NCI-H2029 (cell line): Measurements from ENCODE around the gene MRPL48.

ENCODE experiments used
- DNase-seq: peaks from one replicate; lab custom pipeline; 2025; lab: John Stamatoyannopoulos, UW

Gene MRPL48

GRCh38 chr11:73893041-73893440 lies 105.4 kb downstream of the MRPL48 start:
- no peak for DNase-seq

- no peak for DNase-seq
These were observed 107.2 kb downstream of the MRPL48 start for GRCh38 chr11:73894725-73895335.

- DNase-seq, result no peak
These were observed 114.6 kb downstream of the MRPL48 start for GRCh38 chr11:73902303-73902702.

- DNase-seq, result no peak
These were observed 119.5 kb downstream of the MRPL48 start for GRCh38 chr11:73907191-73907590.

GRCh38 chr11:73912026-73912425 lies 124.4 kb downstream of the MRPL48 start:
- no peak for DNase-seq

GRCh38 chr11:73913472-73913871 lies 125.8 kb downstream of the MRPL48 start:
- no peak for DNase-seq

- no peak for DNase-seq
These were observed 126.6 kb downstream of the MRPL48 start for GRCh38 chr11:73914284-73914683.
